Natural killer cell (primary cell): Measurements from ENCODE around the gene EBF3. TPM values are rescaled to one million over a fixed set of nuclear protein-coding genes. Genes with fewer than 3 reads are reported as not detected.

Experiments
- ATAC-seq, 3 donors: fragments of 150-1000 bp in 2 of 3; fragments of 200-7000 bp in 1 of 3; cut with Tn5 transposase; 1 replicate in 1 of 3; 2 replicates in 2 of 3; pipeline ENCODE4 v1.10.0; 2021; ENCODE audit warnings: mild to moderate bottlenecking in 2 of 3, moderate library complexity in 2 of 3
- DNase-seq, 2 donors: peaks; one replicate each; pipeline versions ENCODE4 v3.0.0 to v3.0.0-alpha.2; 2013 to 2021; ENCODE audit warnings: mixed read lengths in 1 of 2
- H3K27ac ChIP-seq: one replicate; pipeline ENCODE4 v1.5.1; 2013; ENCODE audit warnings: mild to moderate bottlenecking, low read length
- H3K27me3 ChIP-seq: one replicate; pipeline ENCODE4 v1.6.1; 2013; ENCODE audit warnings: low read length; ENCODE audit not compliant: control insufficient read depth, insufficient read depth
- H3K36me3 ChIP-seq: one replicate; pipeline ENCODE4 v1.6.1; 2013; ENCODE audit warnings: low read length; ENCODE audit not compliant: control insufficient read depth, insufficient read depth
- H3K4me1 ChIP-seq: one replicate; pipeline ENCODE4 v1.6.1; 2013; ENCODE audit warnings: low read length; ENCODE audit not compliant: control insufficient read depth, insufficient read depth
- H3K4me3 ChIP-seq: one replicate; pipeline ENCODE4 v1.5.1; 2013; ENCODE audit warnings: low read length
- H3K9me3 ChIP-seq: one replicate; pipeline ENCODE4 v1.6.1; 2013; ENCODE audit warnings: low read length; ENCODE audit not compliant: control insufficient read depth, insufficient read depth
- H3K27ac Mint-ChIP-seq, 2 donors: one replicate each; pipeline ENCODE4 v1.8.0; 2022; ENCODE audit warnings: mild to moderate bottlenecking in 2 of 2, mixed read lengths in 2 of 2, moderate library complexity in 1 of 2
- H3K27me3 Mint-ChIP-seq, 2 donors: one replicate each; pipeline ENCODE4 v1.8.0; 2022; ENCODE audit warnings: low read depth in 2 of 2, mixed read lengths in 2 of 2
- H3K36me3 Mint-ChIP-seq: one replicate; pipeline ENCODE4 v1.8.0; 2022; ENCODE audit warnings: mixed read lengths
- H3K4me1 Mint-ChIP-seq, 2 donors: one replicate each; pipeline ENCODE4 v1.8.0; 2022; ENCODE audit warnings: mixed read lengths in 2 of 2
- H3K4me3 Mint-ChIP-seq: one replicate; pipeline ENCODE4 v1.8.0; 2022; ENCODE audit warnings: mild to moderate bottlenecking, moderate library complexity, mixed read lengths
- H3K9me3 Mint-ChIP-seq, 2 donors: one replicate each; pipeline ENCODE4 v1.8.0; 2022; ENCODE audit warnings: mixed read lengths in 2 of 2
- CTCF ChIP-seq: fragments of 200-600 bp; IDR thresholded peaks from one replicate; pipeline ENCODE4 v1.8.0; 2022; ENCODE audit warnings: antibody characterized with exemption
- WGBS: methylation state at CpG from one replicate; pipeline ENCODE4 v1.1.7; 2013; ENCODE audit warnings: missing lambda C conversion rate; ENCODE audit not compliant: insufficient coverage; 5-methylcytosine and 5-hydroxymethylcytosine counted together
- intact Hi-C: fragments of 100-400 bp; cut with micrococcal nuclease; formaldehyde crosslinking; loops from one replicate; pipeline ENCODE4 v1.14.2; 2022
- total RNA-seq, 4 donors: library from RNA; stranded (reverse); fragments of 120-200 nt in 1 of 4; gene quantifications; one replicate each; pipeline versions ENCODE4 v1.2.3 to v1.2.4, GENCODE V29; 2013 to 2022

EBF3 gene
- total RNA-seq, 3 donors from 2014 or later (not counting 1 experiment from before 2014, with no cell fraction given): not detected

GRCh38 chr10:129912986-129913695, 50.9 kb downstream of the EBF3 start:
- Mint-ChIP-seq H3K27ac (no peak overlapping the region), H3K9me3 (no peaks in the 10 kb centered on the region), H3K4me3 (no peak overlapping the region), H3K36me3 (no peaks in the 10 kb centered on the region), H3K4me1 (no peaks in the 10 kb centered on the region), H3K27me3 (peaks cover 0 to 2% of the 10 kb centered on the region in 2 donors)
- no peaks in the 10 kb centered on the region for H3K27me3 ChIP-seq
- no peak overlapping the region for H3K4me3 ChIP-seq
- H3K27ac ChIP-seq: no peak overlapping the region
- H3K4me1 ChIP-seq: no peaks in the 10 kb centered on the region
- 77% methylated on average over 14 of the region's 15 CpGs for WGBS
- ATAC-seq (no peak), DNase-seq (no peak)
- no peaks in the 10 kb centered on the region for H3K36me3 ChIP-seq
- intact Hi-C loops: no loop called here
- H3K9me3 ChIP-seq: no peaks in the 10 kb centered on the region
- TF ChIP-seq CTCF: no peak

- DNase-seq (no peak), ATAC-seq (no peak)
- Histone ChIP-seq H3K9me3 (no peaks in the 10 kb centered on the region), H3K4me3 (no peak overlapping the region), H3K4me1 (no peaks in the 10 kb centered on the region), H3K36me3 (no peaks in the 10 kb centered on the region), H3K27me3 (no peaks in the 10 kb centered on the region), H3K27ac (no peak overlapping the region)
- Mint-ChIP-seq H3K27ac (no peak overlapping the region), H3K4me3 (no peak overlapping the region), H3K4me1 (no peaks in the 10 kb centered on the region), H3K9me3 (no peaks in the 10 kb centered on the region), H3K27me3 (peaks cover 0 to 2% of the 10 kb centered on the region in 2 donors), H3K36me3 (no peaks in the 10 kb centered on the region)
- 91% methylated on average over 10 of the region's 11 CpGs for WGBS
- intact Hi-C loops: no loop called here
- TF ChIP-seq CTCF: no peak
Observed at GRCh38 chr10:129912166-129912917, 51.7 kb downstream of the EBF3 start.

GRCh38 chr10:129911451-129912165, 52.5 kb downstream of the EBF3 start:
- Histone ChIP-seq H3K4me3 (no peak overlapping the region), H3K9me3 (no peaks in the 10 kb centered on the region), H3K36me3 (no peaks in the 10 kb centered on the region), H3K4me1 (no peaks in the 10 kb centered on the region), H3K27me3 (no peaks in the 10 kb centered on the region), H3K27ac (no peak overlapping the region)
- Mint-ChIP-seq H3K9me3 (no peaks in the 10 kb centered on the region), H3K36me3 (no peaks in the 10 kb centered on the region), H3K27ac (no peak overlapping the region), H3K4me1 (no peaks in the 10 kb centered on the region), H3K27me3 (peaks cover 0 to 2% of the 10 kb centered on the region in 2 donors), H3K4me3 (no peak overlapping the region)
- ATAC-seq (no peak), DNase-seq (no peak)
- WGBS: 79% methylated on average over 22 of the region's 22 CpGs
- intact Hi-C loops: no loop called here
- TF ChIP-seq CTCF: no peak
